AG04449 (cell line): ENCODE data around the gene ARMS2.

Source experiments
- CTCF ChIA-PET: fragments of 350-600 bp; formaldehyde crosslinking; extraction: SDS; loops from one replicate; lab custom pipeline; 2021; ENCODE audit warnings: antibody characterized with exemption; lab: Yijun Ruan, JAX
- POLR2A ChIA-PET: fragments of 400-600, 350-600 bp; formaldehyde crosslinking; extraction: SDS; loops from one replicate; lab custom pipeline; 2020; ENCODE audit warnings: antibody characterized with exemption, inconsistent platforms; lab: Yijun Ruan, JAX
- DNase-seq: peaks from one replicate; pipeline ENCODE4 v3.0.0-alpha.2; 2010; ENCODE audit warnings: low read depth, low spot score
- H3K4me3 ChIP-seq: 2 replicates; pipeline ENCODE4 v1.5.1; 2011; ENCODE audit warnings: low read depth, mild to moderate bottlenecking, control low read depth, low read length
- TF ChIP-seq, protein P1 (sequence below): IDR thresholded peaks from one replicate; pipeline ENCODE4 v1.5.1; 2011; ENCODE audit warnings: mild to moderate bottlenecking, moderate library complexity, low read length, control low read depth, inconsistent platforms; ENCODE audit not compliant: insufficient read depth; ENCODE audit errors: missing control alignments

The ARMS2 gene

DNA sequence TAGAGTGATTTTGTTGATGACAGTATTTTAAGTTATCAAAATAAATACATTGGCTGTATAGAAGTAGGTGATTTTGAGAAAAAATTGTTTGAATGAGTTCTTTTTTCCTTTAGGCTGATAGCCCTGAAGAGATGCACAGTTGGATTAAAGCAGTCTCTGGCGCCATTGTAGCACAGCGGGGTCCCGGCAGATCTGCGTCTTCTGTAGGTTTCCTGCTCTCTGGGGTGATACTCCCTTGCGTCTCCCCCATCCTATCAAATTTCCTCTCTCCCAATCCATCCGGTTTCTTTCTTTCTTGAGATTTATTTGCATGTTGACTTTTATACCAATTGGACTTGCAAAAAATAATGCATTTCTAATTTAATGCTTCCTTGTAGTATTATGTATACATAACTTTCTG is 27.6 kb upstream of the ARMS2 start:
- H3K4me3 ChIP-seq, result no peak overlapping the region
- ChIA-PET POLR2A (no interaction called here), CTCF (interaction anchor here (0.6 to 1.5 kb wide), 2 partner anchors 8 to 128 kb away, joined by 3 to 5 read pairs; no protein-coding TSS in a partner anchor)
- TF ChIP-seq, protein P1, sequence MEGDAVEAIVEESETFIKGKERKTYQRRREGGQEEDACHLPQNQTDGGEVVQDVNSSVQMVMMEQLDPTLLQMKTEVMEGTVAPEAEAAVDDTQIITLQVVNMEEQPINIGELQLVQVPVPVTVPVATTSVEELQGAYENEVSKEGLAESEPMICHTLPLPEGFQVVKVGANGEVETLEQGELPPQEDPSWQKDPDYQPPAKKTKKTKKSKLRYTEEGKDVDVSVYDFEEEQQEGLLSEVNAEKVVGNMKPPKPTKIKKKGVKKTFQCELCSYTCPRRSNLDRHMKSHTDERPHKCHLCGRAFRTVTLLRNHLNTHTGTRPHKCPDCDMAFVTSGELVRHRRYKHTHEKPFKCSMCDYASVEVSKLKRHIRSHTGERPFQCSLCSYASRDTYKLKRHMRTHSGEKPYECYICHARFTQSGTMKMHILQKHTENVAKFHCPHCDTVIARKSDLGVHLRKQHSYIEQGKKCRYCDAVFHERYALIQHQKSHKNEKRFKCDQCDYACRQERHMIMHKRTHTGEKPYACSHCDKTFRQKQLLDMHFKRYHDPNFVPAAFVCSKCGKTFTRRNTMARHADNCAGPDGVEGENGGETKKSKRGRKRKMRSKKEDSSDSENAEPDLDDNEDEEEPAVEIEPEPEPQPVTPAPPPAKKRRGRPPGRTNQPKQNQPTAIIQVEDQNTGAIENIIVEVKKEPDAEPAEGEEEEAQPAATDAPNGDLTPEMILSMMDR, result no peak
- DNase-seq, result no peak

DNA sequence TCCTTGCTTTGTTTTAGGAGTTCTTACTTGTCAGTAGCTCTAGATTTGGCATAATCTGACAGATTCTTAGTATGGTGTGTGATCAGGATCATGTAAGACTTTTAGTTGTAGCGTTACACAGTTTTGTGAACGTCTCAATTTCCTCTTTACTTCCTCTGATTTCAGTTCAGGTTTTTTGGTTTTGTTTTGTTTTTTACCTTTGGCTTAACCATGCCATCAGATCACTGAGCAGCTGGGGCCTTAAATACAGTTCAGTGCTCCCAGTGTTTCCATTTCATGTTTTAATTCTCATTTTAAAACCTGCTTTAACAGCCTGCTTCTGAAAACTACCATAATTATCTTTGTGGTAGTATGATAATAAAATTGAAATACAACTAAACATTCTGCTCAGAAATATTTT is 27.2 kb upstream of the ARMS2 start:
- CTCF ChIA-PET, result interaction anchor here (0.6 to 1.5 kb wide), 3 partner anchors 8 to 128 kb away, joined by 3 to 5 read pairs (median 5); no protein-coding TSS in a partner anchor
- no peak overlapping the region for H3K4me3 ChIP-seq
- TF ChIP-seq, protein P1, result no peak
- DNase-seq, result no peak
- POLR2A ChIA-PET, result no interaction called here

DNA sequence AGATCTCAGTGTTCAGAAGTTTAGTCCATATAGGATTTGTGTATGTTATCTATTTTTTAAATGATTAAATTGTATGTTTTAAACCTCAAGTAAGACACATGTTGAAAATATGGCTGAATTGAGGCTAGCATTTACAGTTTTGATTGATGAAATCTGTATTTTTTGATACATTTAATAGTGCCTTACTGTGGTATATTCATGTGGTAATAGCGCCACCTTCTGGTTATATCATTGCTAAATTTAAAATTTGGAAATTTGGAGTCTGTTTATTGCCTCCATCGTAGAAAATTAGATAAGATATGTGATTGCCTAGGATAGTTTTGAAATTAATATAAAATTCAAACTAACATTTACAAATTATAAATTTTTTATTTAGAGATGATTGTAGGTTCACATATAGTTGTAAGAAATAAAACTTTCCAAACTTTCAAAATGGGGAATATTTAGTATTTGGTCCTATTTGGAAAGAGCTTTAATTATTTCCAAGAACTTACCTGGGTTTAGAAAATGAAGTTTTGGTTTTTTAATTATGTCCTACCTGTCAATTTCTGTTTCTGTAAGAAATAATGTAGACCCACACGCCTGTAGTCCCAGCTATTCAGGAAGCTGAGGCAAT is 19.1 kb upstream of the ARMS2 start:
- CTCF ChIA-PET, result interaction anchor here (0.7 to 7.7 kb wide), 54 partner anchors 8 to 317 kb away, joined by 3 to 203 read pairs (median 5); partner anchors contain the start of genes ARMS2 and PLEKHA1
- no peak overlapping the region for H3K4me3 ChIP-seq
- no peak for DNase-seq
- POLR2A ChIA-PET, result no interaction called here
- TF ChIP-seq, protein P1, result no peak

DNA sequence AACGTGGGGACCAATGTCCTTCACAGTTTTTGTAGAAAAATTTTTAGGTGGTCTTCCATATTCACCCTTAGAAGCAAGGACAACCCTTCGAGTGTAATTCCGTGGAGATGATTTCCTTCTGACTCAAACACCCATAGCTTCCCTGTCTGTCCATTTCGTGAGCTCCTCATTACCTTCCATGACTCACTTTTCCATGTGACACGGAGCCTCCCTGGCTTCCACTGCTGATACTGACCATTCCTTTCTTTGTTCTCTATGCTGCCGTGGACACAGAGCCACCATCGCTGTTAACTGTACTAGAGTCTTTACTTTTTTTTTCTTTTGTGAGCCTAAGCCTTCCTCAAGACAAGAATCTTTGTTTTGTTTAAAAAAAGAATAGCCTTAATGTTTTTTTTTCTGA is 12.5 kb upstream of the ARMS2 start:
- POLR2A ChIA-PET, result interaction anchor here (0.8 to 0.9 kb wide), 2 partner anchors 10 to 27 kb away, joined by 3 to 5 read pairs; no protein-coding TSS in a partner anchor
- DNase-seq, result no peak
- TF ChIP-seq, protein P1, result no peak
- CTCF ChIA-PET, result interaction anchor here (0.9 to 5.9 kb wide), 8 partner anchors 9 to 300 kb away, joined by 3 to 52 read pairs (median 5); no protein-coding TSS in a partner anchor
- no peak overlapping the region for H3K4me3 ChIP-seq

DNA sequence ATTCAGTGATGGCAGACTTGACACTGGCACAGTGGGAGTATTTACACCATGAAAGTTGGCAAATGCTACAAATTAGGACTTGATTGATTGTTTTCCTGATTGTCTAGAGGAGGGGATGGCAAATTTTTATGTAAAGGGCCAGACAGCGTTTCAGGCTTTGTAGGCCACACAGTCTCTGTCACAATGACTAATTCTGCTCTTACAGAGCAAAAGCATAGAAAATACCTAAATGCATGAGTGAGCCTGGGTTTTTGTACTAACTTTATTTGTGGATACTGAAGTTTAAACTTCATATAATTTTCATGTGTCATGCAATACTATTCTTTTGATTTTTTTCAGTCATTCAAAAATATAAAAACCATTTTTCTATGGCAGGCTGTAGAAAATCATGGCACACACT is 9.0 kb upstream of the ARMS2 start:
- no peak overlapping the region for H3K4me3 ChIP-seq
- ChIA-PET POLR2A (no interaction called here), CTCF (interaction anchor here (1.1 to 1.4 kb wide), 2 partner anchors 103 to 149 kb away, joined by 3 to 5 read pairs; no protein-coding TSS in a partner anchor)
- no peak for DNase-seq
- TF ChIP-seq, protein P1, result no peak

DNA sequence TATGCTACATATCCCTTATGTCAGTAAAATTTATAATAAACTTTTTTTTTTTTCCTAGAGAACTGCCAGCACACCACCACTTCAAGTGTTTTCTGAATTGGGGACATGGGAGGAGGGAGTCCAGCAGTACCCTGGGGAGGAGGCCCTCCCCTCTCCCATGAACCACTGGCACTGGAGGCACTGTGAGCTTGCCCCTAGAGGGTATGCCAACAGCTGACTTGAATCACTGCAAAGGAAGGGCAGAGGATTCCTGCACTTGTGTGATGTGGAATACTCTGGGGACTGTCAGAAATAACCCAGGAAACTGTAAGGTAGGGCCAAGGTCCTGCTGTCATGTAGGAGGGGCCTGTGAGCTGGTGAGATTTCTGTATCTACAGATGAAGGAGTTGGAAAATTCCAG is 8.5 kb upstream of the ARMS2 start:
- no peak for DNase-seq
- TF ChIP-seq, protein P1, result no peak
- no peak overlapping the region for H3K4me3 ChIP-seq
- CTCF ChIA-PET, result interaction anchor here (0.5 to 3.0 kb wide), 5 partner anchors 10 to 150 kb away, joined by 3 to 16 read pairs (median 3); no protein-coding TSS in a partner anchor
- POLR2A ChIA-PET, result no interaction called here
